ENCODE measurements around the gene EBP. TPM values are rescaled to one million over a fixed set of nuclear protein-coding genes. Genes with fewer than 3 reads are reported as not detected.

EBP gene
- total and polyA plus RNA-seq, 9 of the 15 experiments (the other 6 are each of a cell fraction or from before 2014, with no cell fraction given), result 228 to 987 (median 274) TPM

GRCh38 chrX:48480583-48480982 lies 41.0 kb upstream of the EBP start:
- ATAC-seq, result no peak
- no peak overlapping the region for H3K27ac ChIP-seq (ENCODE audit: extremely low read depth, low read depth, low read length)
- H3K4me2 ChIP-seq (ENCODE audit: insufficient read depth, low read length), result no peak overlapping the region
- H3K36me3 ChIP-seq (ENCODE audit: control insufficient read depth, insufficient read depth, low read length), result peaks cover 75% of the 10 kb centered on the region; the same call in 2 of the 3 replicates
- intact Hi-C loops (cut with micrococcal nuclease) (no loop called here), in situ Hi-C loops (cut with MboI) (loop anchor here (25.0 kb wide), 1 partner anchor 618 kb away; no protein-coding TSS in a partner anchor)
- POLR2A ChIA-PET, result interaction anchor here (0.7 to 0.9 kb wide), 2 partner anchors 11 to 12 kb away, joined by 3 read pairs; no protein-coding TSS in a partner anchor
- no peaks in the 10 kb centered on the region for H3K9me3 ChIP-seq (replicated peaks; ENCODE audit: control insufficient read depth, insufficient read depth, low read depth, low read length)
- no peak overlapping the region for H2AFZ ChIP-seq (ENCODE audit: low read depth, low read length)
- FAIRE-seq, result no peak
- H4K20me1 ChIP-seq (replicated peaks; ENCODE audit: control insufficient read depth, insufficient read depth, low read length), result no peaks in the 10 kb centered on the region
- H3K27me3 ChIP-seq (ENCODE audit: control insufficient read depth in 2 of 2, insufficient read depth in 2 of 2, low read length in 2 of 2), result no peaks in the 10 kb centered on the region
- H3K4me3 ChIP-seq, result no peak overlapping the region
- no peak overlapping the region for H3K9ac ChIP-seq (ENCODE audit: insufficient read depth in 1 of 2, low read depth in 2 of 2, low read length in 2 of 2)
- DNase-seq (ENCODE audit: extremely low read depth in 1 of 4, low spot score in 3 of 4), result no peak
- H3K79me2 ChIP-seq (ENCODE audit: control insufficient read depth, insufficient read depth, low read length), result peaks cover 38% of the 10 kb centered on the region
- CTCF ChIA-PET (ENCODE audit: low intra/inter-chr PET ratio), result no interaction called here
- peaks cover 3 to 6% of the 10 kb centered on the region in 2 experiments; a peak in 4 of 5 replicates for H3K4me1 ChIP-seq (replicated peaks in 1 of 2; ENCODE audit: control insufficient read depth in 2 of 2, insufficient read depth in 2 of 2, low read length in 2 of 2)
- peaks cover 4% of the 10 kb centered on the region for H3K9me1 ChIP-seq (ENCODE audit: control insufficient read depth, insufficient read depth, low read length)
- WGBS (ENCODE audit: insufficient coverage, low coverage, missing lambda C conversion rate), result 100% methylated on average over 3 of the region's 3 CpGs
- no TSS peak for BruUV-seq (replicated peaks)
- TF ChIP-seq ZNF134 (CRISPR knock-in tag; conservative IDR thresholded peaks at IDR 0.05) (no peak), NR2F6 (CRISPR knock-in tag; IDR thresholded peaks at IDR 0.05) (no peak), BACH1 (tag; IDR thresholded peaks at IDR 0.05) (no peak)

GRCh38 chrX:48482526-48482925 lies 39.1 kb upstream of the EBP start:
- Histone ChIP-seq H3K27me3 (ENCODE audit: control insufficient read depth in 2 of 2, insufficient read depth in 2 of 2, low read length in 2 of 2) (no peaks in the 10 kb centered on the region), H2AFZ (ENCODE audit: low read depth, low read length) (no peak overlapping the region), H3K4me2 (ENCODE audit: insufficient read depth, low read length) (no peak overlapping the region), H3K79me2 (ENCODE audit: control insufficient read depth, insufficient read depth, low read length) (peaks cover 19% of the 10 kb centered on the region), H3K9me3 (replicated peaks; ENCODE audit: control insufficient read depth, insufficient read depth, low read depth, low read length) (no peaks in the 10 kb centered on the region), H3K9ac (ENCODE audit: insufficient read depth in 1 of 2, low read depth in 2 of 2, low read length in 2 of 2) (no peak overlapping the region), H3K4me1 (replicated peaks in 1 of 2; ENCODE audit: control insufficient read depth in 2 of 2, insufficient read depth in 2 of 2, low read length in 2 of 2) (peaks cover 0 to 6% of the 10 kb centered on the region in 2 experiments; a peak in 3 of 5 replicates), H3K27ac (ENCODE audit: extremely low read depth, low read depth, low read length) (no peak overlapping the region), H4K20me1 (replicated peaks; ENCODE audit: control insufficient read depth, insufficient read depth, low read length) (no peaks in the 10 kb centered on the region), H3K4me3 (no peak overlapping the region), H3K36me3 (ENCODE audit: control insufficient read depth, insufficient read depth, low read length) (peaks cover 82% of the 10 kb centered on the region; the same call in 2 of the 3 replicates), H3K9me1 (ENCODE audit: control insufficient read depth, insufficient read depth, low read length) (peaks cover 7% of the 10 kb centered on the region)
- ATAC-seq, result no peak
- in situ Hi-C loops (cut with MboI) (loop anchor here (25.0 kb wide), 1 partner anchor 620 kb away; no protein-coding TSS in a partner anchor), intact Hi-C loops (cut with micrococcal nuclease) (no loop called here)
- no CpG with 5 or more reads among the region's 7 CpGs for WGBS (ENCODE audit: insufficient coverage, low coverage, missing lambda C conversion rate)
- DNase-seq (ENCODE audit: extremely low read depth in 1 of 4, low spot score in 3 of 4), result no peak
- ChIA-PET POLR2A (interaction anchor here (0.5 to 0.8 kb wide), 2 partner anchors 22 to 57 kb away, joined by 3 read pairs; partner anchors contain the start of gene TBC1D25), CTCF (ENCODE audit: low intra/inter-chr PET ratio) (no interaction called here)
- no peak for TF ChIP-seq ZNF518B (CRISPR knock-in tag; IDR thresholded peaks at IDR 0.05)
- no peak for FAIRE-seq
- BruUV-seq (replicated peaks), result no TSS peak
